IgD-negative memory B cell (primary cell): ENCODE measurements around the gene GNLY. TPM values are rescaled to one million over a fixed set of nuclear protein-coding genes. Genes with fewer than 3 reads are reported as not detected.
"Not testable (repeated sequence)": the region's sequence is repeated elsewhere in the genome, so short reads cannot be mapped to it uniquely, and the experiment has no call there.

Experiments
- H3K27ac Mint-ChIP-seq, 3 donors: one replicate each; pipeline ENCODE4 v1.8.0; 2020 to 2022; ENCODE audit warnings: mild to moderate bottlenecking in 3 of 3, mixed read lengths in 3 of 3, moderate library complexity in 1 of 3
- H3K27me3 Mint-ChIP-seq: one replicate; pipeline ENCODE4 v1.8.0; 2021; ENCODE audit warnings: mixed read lengths
- H3K36me3 Mint-ChIP-seq: one replicate; pipeline ENCODE4 v1.8.0; 2020; ENCODE audit warnings: mild to moderate bottlenecking, mixed read lengths
- H3K4me1 Mint-ChIP-seq, 3 donors: one replicate each; pipeline ENCODE4 v1.8.0; 2020 to 2022; ENCODE audit warnings: mixed read lengths in 3 of 3, mild to moderate bottlenecking in 1 of 3
- H3K4me3 Mint-ChIP-seq, 4 donors: one replicate each; pipeline ENCODE4 v1.8.0; 2020 to 2022; ENCODE audit warnings: mild to moderate bottlenecking in 4 of 4, mixed read lengths in 4 of 4, moderate library complexity in 3 of 4
- H3K9me3 Mint-ChIP-seq, 3 donors: one replicate each; pipeline ENCODE4 v1.8.0; 2020 to 2021; ENCODE audit warnings: mixed read lengths in 3 of 3, mild to moderate bottlenecking in 1 of 3
- polyA plus RNA-seq: library from polyadenylated mRNA; unstranded; fragments of 300-500 nt; fragmentation: Illumina TruSeq; gene quantifications from one replicate; pipeline ENCODE4 v1.2.3, GENCODE V29; 2021

GNLY gene
- polyA plus RNA-seq, 1 donor from 2014 or later, result 64.8 TPM

- not testable (repeated sequence) for H3K36me3 Mint-ChIP-seq, H3K4me3 Mint-ChIP-seq, H3K9me3 Mint-ChIP-seq, H3K4me1 Mint-ChIP-seq, H3K27me3 Mint-ChIP-seq, H3K27ac Mint-ChIP-seq
These were observed 33.9 kb upstream of the GNLY start for GRCh38 chr2:85660301-85660700.

- no peak overlapping the region for H3K27ac Mint-ChIP-seq
- no peaks in the 10 kb centered on the region for H3K9me3 Mint-ChIP-seq
- no peaks in the 10 kb centered on the region for H3K4me1 Mint-ChIP-seq
- H3K36me3 Mint-ChIP-seq, result peaks cover 6% of the 10 kb centered on the region
- H3K27me3 Mint-ChIP-seq, result no peaks in the 10 kb centered on the region
- H3K4me3 Mint-ChIP-seq, result no peak overlapping the region
These were observed 33.4 kb upstream of the GNLY start for GRCh38 chr2:85660725-85661124.

DNA sequence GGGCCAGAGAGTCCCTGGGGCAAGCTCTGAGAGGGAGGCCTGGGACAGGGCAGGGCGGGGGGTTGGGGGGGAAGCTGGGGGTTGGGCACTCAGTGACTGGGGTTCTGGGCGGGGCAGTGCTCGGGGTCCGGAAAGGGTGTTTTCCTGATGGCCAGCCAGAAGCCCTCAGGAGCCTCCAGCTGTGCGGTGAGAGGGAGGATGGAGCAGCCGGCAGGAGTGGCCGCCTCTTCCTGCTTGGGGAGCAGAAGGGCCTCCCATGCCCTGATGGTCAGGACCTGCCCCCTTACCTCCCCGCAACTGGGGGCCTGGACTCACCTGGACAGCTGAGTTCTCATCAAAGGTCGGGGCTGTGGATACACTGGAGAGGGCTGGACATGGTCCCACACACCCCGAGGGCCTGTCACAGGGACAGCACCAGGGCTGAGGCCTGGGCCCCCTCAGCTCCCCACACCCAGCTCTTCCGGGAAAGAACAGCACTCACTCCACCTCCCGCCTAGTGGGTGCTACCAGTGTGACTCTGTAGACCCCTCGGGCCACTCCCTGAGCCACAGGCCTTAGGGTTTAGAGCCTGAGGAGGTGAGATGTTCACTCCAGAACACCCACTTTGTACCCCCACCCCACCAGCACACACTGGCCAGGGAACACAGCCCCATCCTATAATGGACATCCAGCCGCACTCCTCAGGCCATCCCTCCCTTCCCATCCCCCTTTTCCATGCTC is 32.9 kb upstream of the GNLY start:
- no peaks in the 10 kb centered on the region for H3K9me3 Mint-ChIP-seq
- no peak overlapping the region for H3K4me3 Mint-ChIP-seq
- H3K27me3 Mint-ChIP-seq, result no peaks in the 10 kb centered on the region
- H3K36me3 Mint-ChIP-seq, result peaks cover 5% of the 10 kb centered on the region
- H3K4me1 Mint-ChIP-seq, result no peaks in the 10 kb centered on the region
- H3K27ac Mint-ChIP-seq, result no peak overlapping the region

GRCh38 chr2:85662899-85663593 is 31.1 kb upstream of the GNLY start:
- peaks cover 5% of the 10 kb centered on the region for H3K36me3 Mint-ChIP-seq
- H3K4me1 Mint-ChIP-seq, result no peaks in the 10 kb centered on the region
- no peaks in the 10 kb centered on the region for H3K27me3 Mint-ChIP-seq
- H3K4me3 Mint-ChIP-seq, result peak overlapping the region in 1 of 4 donors; percentile 65
- H3K9me3 Mint-ChIP-seq, result no peaks in the 10 kb centered on the region
- H3K27ac Mint-ChIP-seq, result no peak overlapping the region

DNA sequence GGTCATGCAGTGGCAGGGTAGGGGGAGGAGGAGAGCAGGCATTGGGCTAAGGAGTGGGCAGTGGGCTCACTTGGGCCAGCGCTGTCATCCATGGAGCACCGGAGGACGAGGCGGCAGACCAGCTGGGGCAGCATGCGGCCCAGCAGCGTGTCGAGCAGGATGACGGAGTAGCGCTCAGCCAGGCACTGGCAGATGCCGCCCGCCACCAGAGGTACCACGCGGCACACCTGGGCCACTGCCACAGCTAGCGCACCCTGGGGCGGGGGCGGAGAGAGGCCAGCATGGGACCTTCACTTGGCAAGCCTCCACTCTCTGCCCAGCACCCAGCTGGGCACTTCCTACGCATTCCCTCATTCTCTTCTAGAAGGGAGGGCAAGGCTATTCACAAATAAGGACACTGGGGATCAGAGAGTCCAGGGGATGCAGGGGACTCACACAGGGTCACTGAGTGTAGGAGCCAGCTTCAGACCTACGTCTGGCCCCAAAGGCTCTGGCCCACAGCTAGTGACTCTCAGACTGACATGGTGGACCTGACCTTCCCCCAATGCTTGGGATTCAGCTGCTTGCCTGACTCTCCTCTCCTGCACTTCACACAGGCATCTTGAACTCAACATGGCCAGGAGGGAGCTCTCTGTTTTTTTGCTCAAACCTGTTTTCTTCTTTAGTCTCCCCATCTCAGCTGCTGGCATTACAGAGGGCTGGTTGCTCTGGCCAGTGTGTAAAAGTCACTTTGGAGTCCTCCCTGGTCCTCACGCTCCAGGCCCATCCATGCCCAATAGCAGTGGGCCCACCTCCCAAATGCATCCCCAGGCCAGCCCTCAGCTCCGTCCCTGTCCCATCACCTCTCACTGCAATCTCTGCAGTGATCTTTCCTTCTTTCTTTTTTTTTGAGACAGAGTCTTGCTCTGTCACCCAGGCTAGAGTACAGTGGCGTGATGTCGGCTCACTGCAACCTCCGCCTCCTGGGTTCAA is 30.3 kb upstream of the GNLY start:
- peaks cover 0 to 3% (median 0%) of the 10 kb centered on the region in 3 donors for H3K4me1 Mint-ChIP-seq
- H3K36me3 Mint-ChIP-seq, result peaks cover 2% of the 10 kb centered on the region
- H3K4me3 Mint-ChIP-seq, result no peak overlapping the region
- H3K9me3 Mint-ChIP-seq, result no peaks in the 10 kb centered on the region
- H3K27ac Mint-ChIP-seq, result peak overlapping the region in 1 of 3 donors; percentile 63
- peaks cover 2% of the 10 kb centered on the region for H3K27me3 Mint-ChIP-seq

DNA sequence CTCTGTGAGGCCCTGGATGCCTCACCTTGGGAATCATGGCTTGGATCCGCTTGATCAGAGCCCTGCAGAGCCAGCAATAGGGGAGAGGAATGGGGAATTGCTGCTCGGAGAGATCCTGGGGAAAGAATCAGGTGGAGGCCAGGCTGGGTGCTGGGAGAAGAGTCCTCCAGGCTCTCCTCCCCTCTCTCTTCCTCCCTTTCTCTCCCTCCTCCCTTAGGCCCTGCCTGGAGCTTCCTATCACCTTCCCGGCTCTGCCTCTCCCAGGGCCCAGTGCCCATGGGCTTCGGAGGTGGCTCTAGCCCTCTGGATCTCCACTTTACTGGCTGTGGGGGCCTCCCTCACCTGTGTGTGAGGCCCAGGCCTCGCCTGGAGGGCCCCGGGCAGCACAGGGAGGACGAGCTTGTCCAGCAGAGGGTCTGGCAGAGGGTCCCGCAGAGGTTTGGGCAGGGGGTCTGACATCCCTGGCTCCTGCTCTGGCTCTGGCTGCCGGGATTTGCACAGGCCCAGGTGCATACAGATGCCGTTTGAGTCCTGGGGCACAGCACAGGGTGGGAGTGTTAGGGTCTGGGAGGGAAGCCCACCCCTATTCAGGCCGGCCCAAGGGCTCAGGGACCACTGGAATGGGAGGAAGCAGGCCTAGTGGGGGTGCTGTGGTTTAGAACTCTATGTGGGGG is 28.8 kb upstream of the GNLY start:
- Mint-ChIP-seq H3K4me1 (peaks cover 3 to 5% (median 3%) of the 10 kb centered on the region in 3 donors), H3K27me3 (peaks cover 3% of the 10 kb centered on the region), H3K9me3 (no peaks in the 10 kb centered on the region), H3K36me3 (no peaks in the 10 kb centered on the region), H3K4me3 (peak overlapping the region in 1 of 4 donors; percentile 74), H3K27ac (no peak overlapping the region)

DNA sequence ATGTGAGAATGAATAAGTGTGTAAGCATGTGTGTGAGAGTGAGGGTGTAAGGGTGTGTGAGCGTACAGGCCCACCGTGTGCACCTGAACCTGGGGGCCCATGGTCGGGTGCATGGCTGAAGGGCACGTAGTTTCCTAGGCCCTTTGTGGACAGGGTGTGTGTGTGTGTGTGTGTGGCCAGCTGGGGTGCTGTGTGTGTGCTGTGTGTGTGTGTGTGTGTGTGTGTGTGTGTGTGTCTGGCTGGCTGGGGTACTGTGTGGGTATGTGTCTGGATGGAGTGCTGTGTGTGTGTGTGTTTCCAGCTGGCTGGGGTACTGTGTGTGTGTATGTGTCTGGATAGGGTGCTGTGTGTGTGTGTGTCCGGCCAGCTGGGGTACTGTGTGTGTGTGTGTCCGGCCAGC is 28.1 kb upstream of the GNLY start:
- H3K36me3 Mint-ChIP-seq, result no peaks in the 10 kb centered on the region
- no peak overlapping the region for H3K4me3 Mint-ChIP-seq
- no peak overlapping the region for H3K27ac Mint-ChIP-seq
- H3K9me3 Mint-ChIP-seq, result no peaks in the 10 kb centered on the region
- peaks cover 3% of the 10 kb centered on the region for H3K27me3 Mint-ChIP-seq
- peaks cover 3 to 5% (median 4%) of the 10 kb centered on the region in 3 donors for H3K4me1 Mint-ChIP-seq

GRCh38 chr2:85666435-85667316 is 27.5 kb upstream of the GNLY start:
- H3K4me1 Mint-ChIP-seq, result peaks cover 3 to 5% (median 5%) of the 10 kb centered on the region in 3 donors
- H3K9me3 Mint-ChIP-seq, result no peaks in the 10 kb centered on the region
- peaks cover 3% of the 10 kb centered on the region for H3K27me3 Mint-ChIP-seq
- H3K36me3 Mint-ChIP-seq, result no peaks in the 10 kb centered on the region
- no peak overlapping the region for H3K4me3 Mint-ChIP-seq
- no peak overlapping the region for H3K27ac Mint-ChIP-seq

DNA sequence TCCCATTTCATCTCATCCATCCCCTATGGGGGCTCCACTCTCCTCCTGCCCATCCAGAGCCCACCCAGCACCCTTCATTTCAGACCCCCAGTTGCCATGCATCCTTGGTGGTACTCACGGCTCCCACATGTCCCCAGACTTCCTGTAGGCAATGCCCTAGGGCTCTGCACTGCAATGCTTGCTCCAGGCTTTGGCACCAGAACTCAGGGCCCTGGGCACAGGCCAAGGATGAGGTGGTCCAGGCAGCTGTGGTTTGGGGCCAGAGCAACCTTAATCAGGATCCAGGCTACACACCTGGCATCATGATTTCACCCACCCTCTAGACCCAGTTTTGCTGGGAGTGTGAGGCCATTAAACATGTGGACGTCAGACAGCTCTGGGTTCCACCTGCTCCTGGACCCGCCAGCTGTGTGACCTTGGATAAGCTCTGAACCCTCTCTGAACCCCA is 26.6 kb upstream of the GNLY start:
- no peaks in the 10 kb centered on the region for H3K9me3 Mint-ChIP-seq
- H3K4me1 Mint-ChIP-seq, result peaks cover 6 to 8% (median 8%) of the 10 kb centered on the region in 3 donors
- no peak overlapping the region for H3K27ac Mint-ChIP-seq
- H3K27me3 Mint-ChIP-seq, result peaks cover 3% of the 10 kb centered on the region
- no peaks in the 10 kb centered on the region for H3K36me3 Mint-ChIP-seq
- H3K4me3 Mint-ChIP-seq, result no peak overlapping the region

- peaks cover 8 to 11% (median 8%) of the 10 kb centered on the region in 3 donors for H3K4me1 Mint-ChIP-seq
- no peaks in the 10 kb centered on the region for H3K9me3 Mint-ChIP-seq
- H3K4me3 Mint-ChIP-seq, result peak within 1 kb of the TSS in 1 of 4 donors; percentile 17
- no peak within 1 kb of the TSS for H3K27ac Mint-ChIP-seq
- peaks cover 3% of the 10 kb centered on the region for H3K27me3 Mint-ChIP-seq
- H3K36me3 Mint-ChIP-seq, result no peaks in the 10 kb centered on the region
These were observed 25.9 kb upstream of the GNLY start, which contains the start of gene SFTPB for GRCh38 chr2:85668009-85668856. Gene SFTPB, minus strand, starts transcription at chr2:85668199. Its CDS starts 16 bp downstream, at chr2:85668183.

DNA sequence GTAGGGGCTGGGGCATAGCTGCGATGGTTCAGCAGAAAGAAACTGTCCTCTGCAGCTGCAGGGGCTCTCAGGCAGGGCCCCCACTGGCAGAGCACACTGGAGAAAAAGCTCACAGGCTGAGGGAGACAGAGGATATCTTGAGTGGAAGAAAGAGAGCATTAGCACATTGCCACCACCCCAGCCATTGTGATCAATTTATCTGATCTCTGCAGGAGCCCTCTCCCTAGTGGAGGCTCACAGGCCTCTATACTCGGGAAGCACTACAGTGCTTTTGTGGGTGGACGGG is 25.4 kb upstream of the GNLY start:
- no peaks in the 10 kb centered on the region for H3K36me3 Mint-ChIP-seq
- peak overlapping the region in 1 of 4 donors; percentile 17 for H3K4me3 Mint-ChIP-seq
- H3K9me3 Mint-ChIP-seq, result no peaks in the 10 kb centered on the region
- peaks cover 3% of the 10 kb centered on the region for H3K27me3 Mint-ChIP-seq
- H3K27ac Mint-ChIP-seq, result no peak overlapping the region
- peaks cover 8 to 13% (median 8%) of the 10 kb centered on the region in 3 donors for H3K4me1 Mint-ChIP-seq

DNA sequence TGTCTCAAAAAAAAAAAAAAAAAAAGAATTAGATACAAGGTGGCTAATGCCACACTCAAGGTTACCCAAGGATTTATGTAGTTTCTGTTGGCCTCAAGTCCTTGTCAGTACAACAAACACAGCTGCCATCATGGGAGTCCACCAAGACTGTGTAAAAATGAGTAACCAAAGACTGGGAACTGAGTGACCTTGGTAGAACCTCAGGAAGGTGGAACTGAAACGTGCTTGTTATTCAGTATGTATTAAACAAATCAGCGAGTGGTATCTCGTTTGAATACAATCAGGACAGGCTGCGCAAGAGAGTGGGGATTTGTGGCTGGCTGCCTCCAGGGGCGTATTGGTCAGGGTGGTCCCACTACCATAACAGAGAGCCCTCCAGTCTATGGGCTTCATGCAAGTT is 24.6 kb upstream of the GNLY start:
- Mint-ChIP-seq H3K27me3 (peaks cover 3% of the 10 kb centered on the region), H3K4me3 (peak overlapping the region in 2 of 4 donors; percentile 4 to 9), H3K36me3 (no peaks in the 10 kb centered on the region), H3K27ac (no peak overlapping the region), H3K4me1 (peaks cover 8 to 16% (median 8%) of the 10 kb centered on the region in 3 donors), H3K9me3 (no peaks in the 10 kb centered on the region)

DNA sequence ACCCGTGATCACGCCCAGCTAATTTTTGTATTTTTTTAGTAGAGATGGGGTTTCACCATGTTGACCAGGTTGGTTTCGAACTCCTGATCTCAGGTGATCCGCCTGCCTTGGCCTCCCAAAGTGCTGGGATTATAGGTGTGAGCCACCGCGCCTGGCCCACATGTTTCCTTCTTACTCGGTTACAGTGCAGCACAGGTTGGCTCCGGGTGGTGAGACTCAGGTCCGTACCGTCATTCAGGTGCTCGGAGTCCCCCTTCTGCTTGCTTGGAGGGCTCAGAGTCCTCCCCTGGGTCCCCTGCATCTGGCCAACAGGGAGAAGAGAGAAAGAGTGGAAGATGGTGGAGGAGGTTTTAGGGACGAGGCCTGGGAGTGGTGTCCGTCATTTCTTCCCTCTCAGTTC is 23.7 kb upstream of the GNLY start:
- H3K27me3 Mint-ChIP-seq, H3K36me3 Mint-ChIP-seq, H3K9me3 Mint-ChIP-seq, H3K4me3 Mint-ChIP-seq: not testable (repeated sequence)
- H3K27ac Mint-ChIP-seq, result peak overlapping the region in 1 of 3 donors; percentile 45
- peaks cover 8 to 16% (median 8%) of the 10 kb centered on the region in 3 donors for H3K4me1 Mint-ChIP-seq
